ENCODE measurements around the gene SUPT3H.

Gene SUPT3H

GRCh38 chr6:45272626-45273025 lies 105.1 kb downstream of the SUPT3H start:
- TF ChIP-seq GATA2 (IDR thresholded peaks at IDR 0.05; ENCODE audit: low read depth, low read length) (no peak), GATA3 (IDR thresholded peaks at IDR 0.05; ENCODE audit: low read depth, low read length) (no peak)

GRCh38 chr6:45265246-45265645 lies 112.5 kb downstream of the SUPT3H start:
- TF ChIP-seq GATA2 (IDR thresholded peaks at IDR 0.05; ENCODE audit: low read depth, low read length): no peak
- no peak for TF ChIP-seq GATA3 (IDR thresholded peaks at IDR 0.05; ENCODE audit: low read depth, low read length)

- no peak for TF ChIP-seq GATA3 (IDR thresholded peaks at IDR 0.05; ENCODE audit: low read depth, low read length)
- no peak for TF ChIP-seq GATA2 (IDR thresholded peaks at IDR 0.05; ENCODE audit: low read depth, low read length)
Observed at GRCh38 chr6:45260696-45261095, 117.0 kb downstream of the SUPT3H start.

GRCh38 chr6:45256697-45257695 lies 120.7 kb downstream of the SUPT3H start:
- TF ChIP-seq GATA2 (IDR thresholded peaks at IDR 0.05; ENCODE audit: low read depth, low read length) (no peak), GATA3 (IDR thresholded peaks at IDR 0.05; ENCODE audit: low read depth, low read length) (no peak)

- TF ChIP-seq GATA2 (IDR thresholded peaks at IDR 0.05; ENCODE audit: low read depth, low read length) (no peak), GATA3 (IDR thresholded peaks at IDR 0.05; ENCODE audit: low read depth, low read length) (no peak)
Observed at GRCh38 chr6:45255434-45255833, 122.3 kb downstream of the SUPT3H start.

- TF ChIP-seq GATA2 (IDR thresholded peaks at IDR 0.05; ENCODE audit: low read depth, low read length): no peak
- TF ChIP-seq GATA3 (IDR thresholded peaks at IDR 0.05; ENCODE audit: low read depth, low read length): no peak
Observed at GRCh38 chr6:45254253-45254652, 123.5 kb downstream of the SUPT3H start.

GRCh38 chr6:45253453-45253852 lies 124.3 kb downstream of the SUPT3H start:
- TF ChIP-seq GATA3 (IDR thresholded peaks at IDR 0.05; ENCODE audit: low read depth, low read length) (no peak), GATA2 (IDR thresholded peaks at IDR 0.05; ENCODE audit: low read depth, low read length) (no peak)

- TF ChIP-seq GATA3 (IDR thresholded peaks at IDR 0.05; ENCODE audit: low read depth, low read length) (no peak), GATA2 (IDR thresholded peaks at IDR 0.05; ENCODE audit: low read depth, low read length) (no peak)
Observed at GRCh38 chr6:45231660-45232059, 146.1 kb downstream of the SUPT3H start.

- TF ChIP-seq GATA3 (IDR thresholded peaks at IDR 0.05; ENCODE audit: low read depth, low read length) (no peak), GATA2 (IDR thresholded peaks at IDR 0.05; ENCODE audit: low read depth, low read length) (no peak)
Observed at GRCh38 chr6:45229416-45229815, 148.3 kb downstream of the SUPT3H start.

- TF ChIP-seq GATA2 (IDR thresholded peaks at IDR 0.05; ENCODE audit: low read depth, low read length) (no peak), GATA3 (IDR thresholded peaks at IDR 0.05; ENCODE audit: low read depth, low read length) (no peak)
Observed at GRCh38 chr6:45226081-45226480, 151.7 kb downstream of the SUPT3H start.

- TF ChIP-seq GATA3 (IDR thresholded peaks at IDR 0.05; ENCODE audit: low read depth, low read length) (no peak), GATA2 (IDR thresholded peaks at IDR 0.05; ENCODE audit: low read depth, low read length) (no peak)
Observed at GRCh38 chr6:45222380-45222779, 155.4 kb downstream of the SUPT3H start.

GRCh38 chr6:45215759-45216158 lies 162.0 kb downstream of the SUPT3H start:
- no peak for TF ChIP-seq GATA2 (IDR thresholded peaks at IDR 0.05; ENCODE audit: low read depth, low read length)
- TF ChIP-seq GATA3 (IDR thresholded peaks at IDR 0.05; ENCODE audit: low read depth, low read length): no peak

GRCh38 chr6:45212976-45213375 lies 164.8 kb downstream of the SUPT3H start:
- no peak for TF ChIP-seq GATA3 (IDR thresholded peaks at IDR 0.05; ENCODE audit: low read depth, low read length)
- no peak for TF ChIP-seq GATA2 (IDR thresholded peaks at IDR 0.05; ENCODE audit: low read depth, low read length)

GRCh38 chr6:45209762-45210161 lies 168.0 kb downstream of the SUPT3H start:
- TF ChIP-seq GATA3 (IDR thresholded peaks at IDR 0.05; ENCODE audit: low read depth, low read length) (no peak), GATA2 (IDR thresholded peaks at IDR 0.05; ENCODE audit: low read depth, low read length) (no peak)
